HG02798 (cell line): ENCODE measurements around the gene CD84.
A peak's percentile ranks its signal among the peaks of the same experiment; 100 is the strongest.
"Not testable (repeated sequence)": the region's sequence is repeated elsewhere in the genome, so short reads cannot be mapped to it uniquely, and the experiment has no call there.

ENCODE experiments used
- ATAC-seq: cut with Tn5 transposase; IDR thresholded peaks from one replicate; pipeline ENCODE4 v1.9.1; 2021; ENCODE audit warnings: mild to moderate bottlenecking; ENCODE audit not compliant: unreplicated experiment, poor library complexity

The CD84 gene

GRCh38 chr1:160576390-160576789 lies 2.9 kb downstream of the CD84 start:
- ATAC-seq = peak; percentile 40

GRCh38 chr1:160575112-160575664 lies 4.1 kb downstream of the CD84 start:
- no peak for ATAC-seq

- ATAC-seq = no peak
Measured at GRCh38 chr1:160570840-160571239, 8.5 kb downstream of the CD84 start.

- ATAC-seq = no peak
Measured at GRCh38 chr1:160569806-160570205, 9.5 kb downstream of the CD84 start.

GRCh38 chr1:160567858-160568682 lies 11.2 kb downstream of the CD84 start:
- peak; percentile 60 for ATAC-seq

- no peak for ATAC-seq
Measured at GRCh38 chr1:160567341-160567740, 12.0 kb downstream of the CD84 start.

- ATAC-seq = no peak
Measured at GRCh38 chr1:160565564-160565963, 13.7 kb downstream of the CD84 start.

- ATAC-seq = not testable (repeated sequence)
Measured at GRCh38 chr1:160563230-160563629, 16.1 kb downstream of the CD84 start.

- not testable (repeated sequence) for ATAC-seq
Measured at GRCh38 chr1:160562745-160563144, 16.6 kb downstream of the CD84 start.

GRCh38 chr1:160560806-160561205 lies 18.5 kb downstream of the CD84 start:
- no peak for ATAC-seq

- no peak for ATAC-seq
Measured at GRCh38 chr1:160560045-160560705, 19.1 kb downstream of the CD84 start.

GRCh38 chr1:160559437-160559836 lies 19.9 kb downstream of the CD84 start:
- ATAC-seq = not testable (repeated sequence)

GRCh38 chr1:160558660-160559380 lies 20.5 kb downstream of the CD84 start:
- no peak for ATAC-seq

- ATAC-seq = no peak
Measured at GRCh38 chr1:160553778-160554177, 25.5 kb downstream of the CD84 start.

- ATAC-seq = no peak
Measured at GRCh38 chr1:160552425-160552824, 26.9 kb downstream of the CD84 start.

GRCh38 chr1:160550572-160551034 lies 28.7 kb downstream of the CD84 start:
- no peak for ATAC-seq

- ATAC-seq = no peak
Measured at GRCh38 chr1:160549665-160550006, 29.7 kb downstream of the CD84 start.

GRCh38 chr1:160548960-160549664 lies 30.2 kb downstream of the CD84 start:
- peak; percentile 53 for ATAC-seq

GRCh38 chr1:160548183-160548582 lies 31.1 kb downstream of the CD84 start:
- peak; percentile 50 for ATAC-seq

- ATAC-seq = no peak
Measured at GRCh38 chr1:160547422-160547821, 31.9 kb downstream of the CD84 start.
